Measurements from ENCODE around the gene HID1.

HID1 gene

GRCh38 chr17:74964988-74965622, 7.5 kb downstream of the HID1 start:
- no peak for DNase-seq

- no peak for DNase-seq
These were observed 8.3 kb downstream of the HID1 start for GRCh38 chr17:74964246-74964761.

- no peak for DNase-seq
These were observed 8.9 kb downstream of the HID1 start for GRCh38 chr17:74963656-74964055.

DNA sequence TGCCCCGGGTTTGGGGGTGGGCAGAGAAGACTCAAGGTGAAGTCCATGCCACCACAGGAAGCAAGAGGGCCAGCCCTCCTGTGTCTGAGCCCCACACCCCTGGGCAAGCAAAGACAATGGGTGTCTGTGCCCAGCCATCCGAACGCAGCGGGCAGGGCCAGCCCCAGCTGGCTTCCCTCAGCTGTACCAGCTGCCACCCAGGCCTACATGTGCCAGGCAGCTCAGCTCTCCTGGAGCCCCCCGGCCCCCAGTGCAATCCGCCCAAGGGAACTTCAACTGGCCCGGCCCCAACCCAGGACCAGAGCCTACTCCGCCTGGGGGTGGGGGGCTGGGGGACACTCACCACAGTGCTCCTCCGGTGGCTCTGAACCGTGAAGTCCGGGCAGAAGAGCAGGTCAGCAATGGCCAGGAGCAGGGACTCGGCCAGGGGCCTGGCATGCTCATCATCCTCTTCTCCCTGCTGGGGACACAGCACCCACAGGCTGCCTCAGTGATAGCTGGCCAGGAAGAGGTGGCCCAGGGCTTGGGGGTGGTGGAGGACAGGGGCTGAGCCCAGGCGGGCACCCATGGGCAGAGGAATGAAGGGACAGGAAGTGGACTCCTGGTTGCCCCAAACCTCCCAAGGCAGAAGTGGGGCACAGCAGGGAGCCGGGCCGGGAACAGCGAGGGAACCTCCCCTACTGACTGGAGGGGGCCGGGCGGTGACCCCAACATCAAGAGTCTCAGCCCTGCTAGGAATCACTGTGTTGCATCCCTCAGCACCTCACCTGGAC, 9.8 kb downstream of the HID1 start:
- DNase-seq = no peak

- peak; percentile 85 for DNase-seq
These were observed 10.8 kb downstream of the HID1 start for GRCh38 chr17:74961657-74962350.

- DNase-seq = peak; percentile 53
These were observed 11.8 kb downstream of the HID1 start for GRCh38 chr17:74960570-74961342.

DNA sequence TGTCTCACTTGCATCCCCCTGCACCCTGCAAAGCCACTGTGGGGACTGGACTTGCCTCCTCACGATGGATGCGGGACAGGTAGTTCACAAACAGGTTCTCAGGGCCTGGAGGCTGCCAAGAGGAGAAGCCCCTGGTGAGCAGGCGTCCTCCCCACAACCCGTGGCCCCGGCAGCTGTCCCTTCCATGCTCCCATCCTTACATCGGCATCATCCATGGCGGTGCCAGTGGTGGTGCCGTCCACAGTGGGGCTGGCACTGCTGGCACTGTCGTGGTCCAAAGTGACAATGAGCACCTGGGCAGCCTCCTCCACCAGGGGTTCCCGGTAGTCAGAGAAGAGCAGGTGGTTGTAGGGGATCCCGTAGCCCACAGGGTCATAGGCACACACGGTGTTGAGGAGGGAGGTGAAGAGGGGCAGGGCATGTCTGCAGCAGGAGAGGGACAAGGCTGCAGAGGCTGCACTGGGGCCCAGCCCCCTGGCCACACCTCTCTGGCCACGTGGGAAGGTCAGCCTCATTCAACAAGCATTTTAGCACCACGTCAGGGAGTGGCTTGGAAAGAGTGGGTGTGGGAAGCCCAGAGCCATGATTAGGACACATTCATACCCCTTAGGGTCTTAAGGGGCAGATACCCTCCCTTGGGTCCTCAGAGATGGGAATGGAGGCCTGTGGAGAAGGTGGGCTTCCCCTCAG, 12.6 kb downstream of the HID1 start:
- no peak for DNase-seq

GRCh38 chr17:74957935-74958740, 14.4 kb downstream of the HID1 start:
- peak; percentile 82 for DNase-seq

DNA sequence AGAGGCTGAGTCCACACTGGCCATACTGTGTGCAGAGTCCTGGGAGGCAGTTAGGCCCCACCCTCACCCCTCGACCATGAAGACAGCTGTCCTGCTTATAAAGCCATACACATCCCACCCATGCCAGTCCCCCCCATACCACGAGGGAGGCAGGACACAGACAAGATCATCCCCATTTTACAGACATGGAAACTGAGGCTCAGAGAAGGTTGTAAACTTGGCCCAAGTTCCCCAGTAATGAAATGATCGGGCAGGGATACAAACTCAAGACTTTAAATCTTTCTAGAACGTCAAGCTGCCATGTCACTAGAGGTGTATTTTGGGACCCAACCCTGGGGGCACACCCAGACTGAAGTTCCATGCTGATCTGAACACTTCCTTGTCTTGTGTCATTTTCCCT, 16.5 kb downstream of the HID1 start:
- DNase-seq = no peak

DNA sequence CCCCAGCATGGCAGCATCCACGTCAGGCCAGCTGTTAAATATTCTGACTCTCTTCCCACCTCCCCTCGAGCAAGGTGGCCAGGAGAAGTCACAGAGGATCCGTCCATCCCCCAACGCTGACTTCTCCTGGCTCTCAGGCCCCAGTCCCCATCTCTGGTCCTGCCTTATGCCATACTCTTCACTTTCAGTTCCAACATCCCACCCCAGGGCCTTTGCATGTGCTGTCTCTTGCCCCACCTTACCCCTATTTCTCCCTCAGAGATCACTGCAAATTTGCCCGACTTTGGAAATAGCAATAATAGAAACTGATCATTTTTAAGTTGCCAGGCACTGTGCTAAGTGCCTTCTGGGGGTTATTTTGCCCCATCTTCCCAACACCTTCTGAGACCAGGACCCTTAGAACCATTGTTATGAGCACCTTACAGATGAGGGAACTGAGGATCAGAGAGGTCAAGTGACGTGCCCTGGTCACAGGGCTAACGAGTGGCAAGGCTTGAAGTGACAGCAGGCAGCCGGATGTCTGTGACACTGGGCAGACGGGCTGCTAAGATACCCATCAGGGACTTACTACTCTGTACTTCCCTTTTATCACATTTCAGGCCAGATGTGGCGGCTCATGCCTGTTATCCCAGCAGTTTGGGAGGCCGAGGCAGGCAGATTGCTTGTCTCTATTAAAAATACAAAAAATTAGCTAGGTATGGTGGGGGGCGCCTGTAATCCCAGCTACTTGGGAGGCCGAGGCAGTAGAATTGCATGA, 17.7 kb downstream of the HID1 start:
- no peak for DNase-seq

DNA sequence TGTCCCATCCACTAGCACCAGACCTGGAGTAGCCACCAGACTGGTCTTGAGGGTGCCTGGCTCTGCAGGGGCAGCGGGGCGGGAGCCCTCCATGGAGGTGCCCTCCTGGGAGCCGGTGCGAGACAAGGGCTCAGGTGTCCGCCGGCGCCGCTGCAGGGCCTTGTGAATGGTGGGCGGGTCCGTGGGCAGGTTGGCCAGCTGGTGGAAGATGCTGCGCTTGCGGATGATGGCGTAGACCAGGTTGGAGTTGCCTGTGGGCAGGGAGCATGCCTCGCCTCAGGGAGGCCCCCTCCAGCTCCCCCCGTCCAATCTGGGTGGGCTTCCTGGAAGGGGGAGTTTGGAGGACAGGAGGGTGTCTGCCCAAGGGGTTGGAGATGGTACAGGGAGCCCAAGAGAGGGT, 18.4 kb downstream of the HID1 start:
- no peak for DNase-seq

GRCh38 chr17:74953134-74953687, 19.3 kb downstream of the HID1 start:
- DNase-seq = no peak

DNA sequence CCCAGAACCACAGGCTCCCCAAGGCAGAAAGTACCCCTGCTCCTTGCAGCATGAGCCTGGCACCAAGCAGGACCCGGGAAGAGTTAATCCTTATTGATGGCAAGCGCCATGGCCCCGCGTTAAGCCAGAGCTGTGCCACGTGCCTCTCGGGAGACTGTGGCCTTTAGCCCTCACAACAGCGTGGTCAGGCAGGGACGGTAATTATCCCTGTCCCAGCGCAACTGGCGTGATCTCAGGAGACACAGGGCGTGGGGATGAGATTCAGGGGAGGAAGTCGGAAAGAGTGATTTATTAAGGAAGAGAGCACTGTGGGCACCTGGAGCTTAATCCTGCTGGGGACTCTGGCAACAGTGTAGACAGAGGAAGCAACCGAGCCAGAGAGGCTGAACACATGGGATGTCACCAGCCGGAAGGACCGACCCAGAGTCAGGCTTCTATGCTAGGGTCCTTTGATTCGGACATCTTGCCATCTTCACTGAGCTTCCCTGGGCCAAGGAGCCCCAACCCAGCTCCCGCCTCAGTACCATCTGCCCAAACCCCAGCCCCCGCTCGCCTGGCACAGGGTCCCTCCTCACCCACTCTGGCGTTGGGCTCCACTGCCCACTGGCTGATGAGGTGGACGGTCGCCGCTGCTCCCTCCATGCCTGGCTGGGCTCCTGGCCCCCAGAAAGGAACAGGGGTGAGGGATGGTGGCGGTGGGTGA, 20.0 kb downstream of the HID1 start:
- no peak for DNase-seq

- DNase-seq = no peak
These were observed 20.7 kb downstream of the HID1 start for GRCh38 chr17:74951680-74952421.

DNA sequence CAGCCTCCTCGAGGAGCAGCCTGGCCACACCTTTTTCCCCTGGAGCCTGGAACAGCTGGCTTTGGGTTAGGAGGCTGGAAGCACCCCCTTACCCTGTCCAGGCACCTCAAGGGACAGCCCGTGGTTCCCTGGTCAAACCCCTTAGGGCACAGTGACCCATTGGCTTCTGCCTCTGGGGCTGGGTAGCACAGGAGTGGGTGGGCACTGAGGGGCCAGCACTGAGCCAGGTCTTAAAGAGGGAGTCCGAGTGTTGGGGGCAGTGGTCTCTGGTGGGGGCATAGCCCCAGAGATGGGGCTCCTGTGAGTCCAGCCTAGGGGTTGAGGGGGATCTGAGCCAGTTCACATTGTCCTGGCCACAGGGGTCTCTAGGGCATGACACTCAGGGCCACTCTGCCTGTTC, 21.5 kb downstream of the HID1 start:
- DNase-seq = no peak

- DNase-seq = no peak
These were observed 22.4 kb downstream of the HID1 start for GRCh38 chr17:74950207-74950606.

DNA sequence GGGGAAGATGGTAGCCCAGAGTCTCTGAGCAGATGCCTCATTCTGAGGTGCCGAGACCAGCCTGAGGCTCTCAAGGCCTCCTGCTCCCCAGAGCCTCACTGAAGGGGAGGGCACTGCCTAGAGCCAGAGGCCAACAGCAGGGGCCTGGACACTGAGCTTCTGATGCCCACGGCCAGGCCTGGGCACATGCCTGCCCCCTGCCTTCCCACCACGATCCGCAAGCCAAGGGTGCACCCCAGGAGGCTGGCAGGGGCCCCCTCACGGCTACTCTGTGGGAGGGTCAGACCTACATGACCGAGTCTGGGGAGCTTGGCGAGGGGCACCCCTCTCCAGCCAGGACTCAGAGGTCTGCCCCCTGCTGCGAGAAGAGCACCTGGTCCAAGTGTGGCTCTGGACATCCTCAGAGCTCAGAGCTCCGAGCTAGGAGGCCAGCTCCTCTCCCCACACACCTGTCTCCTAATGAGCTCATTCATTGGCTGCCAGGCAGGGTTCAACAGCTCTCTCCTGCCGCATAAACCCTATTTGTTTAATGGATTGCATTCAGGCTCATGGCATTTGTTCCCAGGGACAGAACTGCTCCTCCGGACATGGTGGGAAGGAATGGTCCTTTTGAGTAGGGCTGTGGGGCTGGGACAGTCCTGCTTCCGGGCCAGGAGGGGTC, 23.0 kb downstream of the HID1 start:
- DNase-seq = no peak

- DNase-seq = no peak
These were observed 25.4 kb downstream of the HID1 start for GRCh38 chr17:74947041-74947754.

Measured in stimulated activated CD4-positive, alpha-beta T cell treated with anti-CD3 and anti-CD28 coated beads, Interleukin-12 subunit alpha, Interleukin-12 subunit beta, amount 100 ng/mL, for 4 hours (primary cell).